B cell (primary cell): ENCODE data around the gene AKT3.

Experiments used
- EZH2 ChIP-seq: IDR thresholded peaks from 2 replicates; pipeline ENCODE4 v1.6.1; 2012; ENCODE audit warnings: borderline replicate concordance, low read depth, mild to moderate bottlenecking, moderate library complexity, low read length; ENCODE audit not compliant: insufficient read depth, poor library complexity, severe bottlenecking
- TF ChIP-seq, protein P1 (sequence below): fragments of 200-600 bp; IDR thresholded peaks from one replicate; pipeline ENCODE4 v1.8.0; 2022; ENCODE audit warnings: antibody characterized with exemption, mild to moderate bottlenecking

DNA sequence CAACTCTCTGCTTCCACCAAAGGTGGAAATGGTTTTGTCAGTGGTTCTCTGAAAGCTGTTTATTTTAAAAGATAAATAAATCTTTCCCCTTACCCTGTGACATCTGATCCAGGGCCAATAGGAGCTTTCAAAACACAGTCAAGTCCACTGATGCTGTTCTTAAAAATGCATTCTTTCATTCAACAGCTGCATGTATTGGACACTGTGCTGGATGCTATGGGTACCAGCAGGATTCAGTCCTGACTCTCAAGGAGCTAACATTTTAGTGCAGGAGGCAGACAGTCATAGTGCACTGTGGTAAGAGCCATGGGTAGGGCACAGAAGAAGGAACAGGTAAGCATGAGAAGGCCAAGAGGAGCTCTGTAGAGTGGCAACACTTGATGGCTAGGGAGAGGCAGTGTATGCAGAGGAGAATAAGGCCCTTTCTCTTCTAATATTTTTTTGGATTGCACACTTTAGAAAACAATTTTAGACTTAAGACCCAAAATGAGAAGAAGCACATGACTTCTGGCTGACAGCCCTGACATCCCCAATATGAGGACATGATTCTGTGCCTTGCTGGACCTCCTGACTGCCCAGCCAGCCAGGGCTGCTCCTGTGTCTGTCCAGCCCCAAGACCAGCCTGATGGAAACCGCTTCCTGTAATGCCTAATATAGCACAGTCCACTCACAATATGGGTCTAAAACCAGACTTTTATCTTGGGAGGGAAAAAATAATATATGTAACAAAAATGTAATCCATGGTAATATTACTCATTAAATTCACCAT lies 386.9 kb downstream of the AKT3 start:
- TF ChIP-seq, protein P1, sequence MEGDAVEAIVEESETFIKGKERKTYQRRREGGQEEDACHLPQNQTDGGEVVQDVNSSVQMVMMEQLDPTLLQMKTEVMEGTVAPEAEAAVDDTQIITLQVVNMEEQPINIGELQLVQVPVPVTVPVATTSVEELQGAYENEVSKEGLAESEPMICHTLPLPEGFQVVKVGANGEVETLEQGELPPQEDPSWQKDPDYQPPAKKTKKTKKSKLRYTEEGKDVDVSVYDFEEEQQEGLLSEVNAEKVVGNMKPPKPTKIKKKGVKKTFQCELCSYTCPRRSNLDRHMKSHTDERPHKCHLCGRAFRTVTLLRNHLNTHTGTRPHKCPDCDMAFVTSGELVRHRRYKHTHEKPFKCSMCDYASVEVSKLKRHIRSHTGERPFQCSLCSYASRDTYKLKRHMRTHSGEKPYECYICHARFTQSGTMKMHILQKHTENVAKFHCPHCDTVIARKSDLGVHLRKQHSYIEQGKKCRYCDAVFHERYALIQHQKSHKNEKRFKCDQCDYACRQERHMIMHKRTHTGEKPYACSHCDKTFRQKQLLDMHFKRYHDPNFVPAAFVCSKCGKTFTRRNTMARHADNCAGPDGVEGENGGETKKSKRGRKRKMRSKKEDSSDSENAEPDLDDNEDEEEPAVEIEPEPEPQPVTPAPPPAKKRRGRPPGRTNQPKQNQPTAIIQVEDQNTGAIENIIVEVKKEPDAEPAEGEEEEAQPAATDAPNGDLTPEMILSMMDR: no peak
- TF ChIP-seq EZH2: no peak
